ENCODE data around the gene NAALADL1.

NAALADL1 gene

GRCh38 chr11:65058419-65059054 lies at the start of gene NAALADL1:
NAALADL1 (minus strand) TSS chr11:65058553; CDS start chr11:65058521, 32 bp downstream.
- DNase-seq (ENCODE audit: low read depth in 2 of 2) = no peak

- no peak for DNase-seq (ENCODE audit: low read depth in 2 of 2)
These were observed 49.6 kb upstream of the NAALADL1 start for GRCh38 chr11:65107751-65108468.

- no peak for DNase-seq (ENCODE audit: low read depth in 2 of 2)
These were observed 48.7 kb upstream of the NAALADL1 start for GRCh38 chr11:65107078-65107477.

- no peak for DNase-seq (ENCODE audit: low read depth in 2 of 2)
These were observed 46.3 kb upstream of the NAALADL1 start for GRCh38 chr11:65104628-65105027.

- DNase-seq (ENCODE audit: low read depth in 2 of 2) = no peak
These were observed 45.1 kb upstream of the NAALADL1 start for GRCh38 chr11:65103476-65103875.

- no peak for DNase-seq (ENCODE audit: low read depth in 2 of 2)
These were observed 44.1 kb upstream of the NAALADL1 start for GRCh38 chr11:65102142-65103095.

- DNase-seq (ENCODE audit: low read depth in 2 of 2) = no peak
These were observed 42.5 kb upstream of the NAALADL1 start for GRCh38 chr11:65100674-65101350.

GRCh38 chr11:65096926-65097325 lies 38.6 kb upstream of the NAALADL1 start:
- no peak for DNase-seq (ENCODE audit: low read depth in 2 of 2)

- peak; percentile 79 to 82 for DNase-seq (ENCODE audit: low read depth in 2 of 2)
These were observed 37.8 kb upstream of the NAALADL1 start, which contains the start of gene VPS51 for GRCh38 chr11:65095974-65096806. VPS51 (plus strand) TSS chr11:65096214; CDS start chr11:65096251, 37 bp downstream.

- no peak for DNase-seq (ENCODE audit: low read depth in 2 of 2)
These were observed 37.1 kb upstream of the NAALADL1 start for GRCh38 chr11:65095427-65095826.

GRCh38 chr11:65090628-65091027 lies 32.3 kb upstream of the NAALADL1 start:
- DNase-seq (ENCODE audit: low read depth in 2 of 2) = no peak

- DNase-seq (ENCODE audit: low read depth in 2 of 2) = no peak
These were observed 31.3 kb upstream of the NAALADL1 start for GRCh38 chr11:65089621-65090020.

- no peak for DNase-seq (ENCODE audit: low read depth in 2 of 2)
These were observed 29.5 kb upstream of the NAALADL1 start for GRCh38 chr11:65087827-65088226.

- DNase-seq (ENCODE audit: low read depth in 2 of 2) = no peak
These were observed 28.9 kb upstream of the NAALADL1 start for GRCh38 chr11:65087216-65087615.

GRCh38 chr11:65086809-65087208 lies 28.5 kb upstream of the NAALADL1 start:
- DNase-seq (ENCODE audit: low read depth in 2 of 2) = no peak

- no peak for DNase-seq (ENCODE audit: low read depth in 2 of 2)
These were observed 27.1 kb upstream of the NAALADL1 start for GRCh38 chr11:65085446-65085845.

GRCh38 chr11:65084598-65085375 lies 26.4 kb upstream of the NAALADL1 start:
- DNase-seq (ENCODE audit: low read depth in 2 of 2) = no peak

GRCh38 chr11:65083834-65084597 lies 25.7 kb upstream of the NAALADL1 start, which contains the start of the genes CDCA5 and ZFPL1:
CDCA5 (minus strand) TSS chr11:65084040; CDS start chr11:65083978, 62 bp downstream.
ZFPL1 (plus strand) TSS chr11:65084222; CDS start chr11:65084699, 477 bp downstream.
- peak; percentile 91 to 92 for DNase-seq (ENCODE audit: low read depth in 2 of 2)
